GM23248 (cell line): Measurements from ENCODE around the gene SCN9A. TPM values are rescaled to one million over a fixed set of nuclear protein-coding genes. Genes with fewer than 3 reads are reported as not detected.

Experiments used
- DNase-seq: peaks from one replicate; pipeline ENCODE4 v3.0.0-alpha.2; 2015
- H2AFZ ChIP-seq: fragments of 200-600 bp; sonication (generic); 2 replicates; pipeline ENCODE4 v1.6.1; 2016; ENCODE audit warnings: antibody characterized with exemption
- H3F3A ChIP-seq: fragments of 200-600 bp; sonication (generic); 2 replicates; pipeline ENCODE4 v1.6.1; 2016; ENCODE audit warnings: mild to moderate bottlenecking, antibody characterized with exemption, mixed run types; ENCODE audit not compliant: insufficient read depth
- H3K27ac ChIP-seq: fragments of 200-600 bp; sonication (generic); 2 replicates; pipeline ENCODE4 v1.5.1; 2016; ENCODE audit warnings: mild to moderate bottlenecking
- H3K27me3 ChIP-seq: fragments of 200-600 bp; sonication (generic); replicated peaks from 2 replicates; pipeline ENCODE4 v1.6.1; 2016; ENCODE audit warnings: mild to moderate bottlenecking; ENCODE audit not compliant: insufficient read depth
- H3K36me3 ChIP-seq: fragments of 200-600 bp; sonication (generic); 2 replicates; pipeline ENCODE4 v1.6.1; 2016; ENCODE audit warnings: low read depth, mild to moderate bottlenecking
- H3K4me1 ChIP-seq: fragments of 200-600 bp; sonication (generic); 2 replicates; pipeline ENCODE4 v1.6.1; 2016; ENCODE audit warnings: mild to moderate bottlenecking; ENCODE audit not compliant: insufficient read depth
- H3K4me2 ChIP-seq: fragments of 200-600 bp; sonication (generic); one replicate; pipeline ENCODE4 v1.6.1; 2016; ENCODE audit warnings: mild to moderate bottlenecking; ENCODE audit not compliant: unreplicated experiment
- H3K4me3 ChIP-seq: fragments of 200-600 bp; sonication (generic); 2 replicates; pipeline ENCODE4 v1.5.1; 2016; ENCODE audit warnings: mild to moderate bottlenecking
- H3K79me2 ChIP-seq: fragments of 200-600 bp; sonication (generic); 2 replicates; pipeline ENCODE4 v1.6.1; 2016; ENCODE audit warnings: mild to moderate bottlenecking; ENCODE audit not compliant: insufficient read depth
- H3K9ac ChIP-seq: fragments of 200-600 bp; sonication (generic); 2 replicates; pipeline ENCODE4 v1.6.1; 2016; ENCODE audit warnings: mild to moderate bottlenecking
- H3K9me2 ChIP-seq: fragments of 200-600 bp; sonication (generic); 2 replicates; pipeline ENCODE4 v1.6.1; 2016; ENCODE audit warnings: mixed run types, mild to moderate bottlenecking, moderate library complexity; ENCODE audit not compliant: insufficient read depth
- H3K9me3 ChIP-seq: fragments of 200-600 bp; sonication (generic); one replicate; pipeline ENCODE4 v1.6.1; 2017; ENCODE audit warnings: low read depth
- H4K20me1 ChIP-seq: fragments of 200-600 bp; sonication (generic); 2 replicates; pipeline ENCODE4 v1.6.0; 2016; ENCODE audit not compliant: insufficient read depth
- EZH2 ChIP-seq: fragments of 200-600 bp; sonication (generic); IDR thresholded peaks from 2 replicates; pipeline ENCODE4 v1.6.1; 2018; ENCODE audit warnings: antibody characterized with exemption, mild to moderate bottlenecking; ENCODE audit not compliant: insufficient read depth, poor library complexity, severe bottlenecking
- EZH2phosphoT487 ChIP-seq: fragments of 200-600 bp; sonication (generic); IDR thresholded peaks from 2 replicates; pipeline ENCODE4 v1.6.1; 2018; ENCODE audit warnings: antibody characterized with exemption, moderate library complexity, mild to moderate bottlenecking, low read depth; ENCODE audit not compliant: insufficient read depth
- WGBS, 2 experiments: methylation state at CpG; one replicate each; pipeline ENCODE4 v1.1.6; 2015 to 2017; ENCODE audit warnings: low lambda C conversion rate in 2 of 2, low coverage in 1 of 2; ENCODE audit errors: missing lambda C conversion rate in 2 of 2; 5-methylcytosine and 5-hydroxymethylcytosine counted together
- in situ Hi-C: fragments of 300-500 bp; cut with MboI; formaldehyde crosslinking; loops from 2 replicates; pipeline ENCODE4 v1.15.0; 2020
- polyA plus RNA-seq: library from polyadenylated mRNA; unstranded; fragments of >200 nt; fragmentation: Nextera tagmentation; extraction: Ambion mirVana; gene quantifications from 2 replicates; pipeline ENCODE4 v1.2.1, GENCODE V29; 2016
- total RNA-seq: library from RNA; depleted of rRNA; stranded (reverse); fragments of >200 nt; shearing (Covaris generic); gene quantifications from 2 replicates; pipeline ENCODE4 v1.2.3, GENCODE V29; 2014

SCN9A gene
- total and polyA plus RNA-seq, 2 experiments from 2014 or later, result 7.2 to 8.3 TPM

DNA sequence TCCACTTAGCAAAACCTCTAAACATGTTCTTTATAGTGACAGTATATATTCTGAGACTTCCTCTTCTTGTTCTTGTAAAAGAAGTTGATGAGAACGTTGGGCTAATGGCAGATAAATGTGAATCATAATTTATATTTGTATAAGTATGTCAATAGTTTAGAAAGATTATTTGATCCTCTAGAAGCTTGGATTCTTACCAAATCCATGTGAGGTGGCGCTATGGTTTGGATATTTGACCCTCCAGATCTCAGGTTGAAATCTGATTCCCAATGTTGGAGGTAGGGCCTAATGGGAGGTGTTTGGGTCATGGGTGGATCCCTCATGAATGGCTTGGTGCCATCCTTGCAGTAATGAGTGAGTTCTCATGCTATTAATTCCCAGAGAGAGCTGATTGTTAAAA lies 218.2 kb downstream of the SCN9A start:
- in situ Hi-C loops, result no loop called here
- Histone ChIP-seq H3K4me3 (no peak overlapping the region), H4K20me1 (no peaks in the 10 kb centered on the region), H3K9me2 (no peaks in the 10 kb centered on the region), H3F3A (peaks cover 12% of the 10 kb centered on the region; the same call in 1 of the 2 replicates), H3K4me2 (no peak overlapping the region), H3K9me3 (no peaks in the 10 kb centered on the region), H3K79me2 (no peaks in the 10 kb centered on the region), H3K4me1 (peaks cover 21% of the 10 kb centered on the region), H3K27ac (no peak overlapping the region), H3K36me3 (no peaks in the 10 kb centered on the region), H2AFZ (no peak overlapping the region), H3K27me3 (no peaks in the 10 kb centered on the region), H3K9ac (no peak overlapping the region)
- 62 to 66% methylated on average over 2 of the region's 2 CpGs for WGBS, 2 experiments
- DNase-seq, result no peak
- TF ChIP-seq EZH2, result no peak
- no peak for TF ChIP-seq EZH2phosphoT487

DNA sequence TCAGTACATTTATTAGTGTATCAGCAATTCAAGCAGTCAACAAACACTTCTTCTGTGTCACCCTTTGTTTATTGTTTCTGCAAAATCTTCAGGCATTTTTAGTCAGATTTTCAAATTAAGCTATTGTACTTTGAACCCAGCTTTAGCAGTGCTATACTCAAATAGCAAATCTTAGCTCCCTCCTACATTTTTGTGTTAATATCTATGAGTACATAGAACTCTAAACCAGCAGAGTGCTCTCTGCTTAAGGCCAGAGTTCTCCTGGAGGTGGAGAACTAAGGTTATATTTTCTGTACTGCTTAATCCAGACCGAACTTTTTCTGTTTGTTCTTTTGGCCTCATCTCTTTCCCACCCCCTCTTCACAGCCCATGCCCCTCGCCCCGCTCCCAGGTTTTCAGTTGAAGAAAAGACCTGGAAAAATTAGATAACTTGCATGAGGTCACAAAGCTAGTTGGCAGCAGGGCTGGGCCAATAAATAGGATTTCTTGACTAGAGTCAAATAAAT lies 218.7 kb downstream of the SCN9A start:
- Histone ChIP-seq H3K9me3 (no peaks in the 10 kb centered on the region), H3K27ac (no peak overlapping the region), H3F3A (peaks cover 12% of the 10 kb centered on the region; the same call in 1 of the 2 replicates), H3K9me2 (no peaks in the 10 kb centered on the region), H3K36me3 (no peaks in the 10 kb centered on the region), H3K4me1 (peaks cover 21% of the 10 kb centered on the region), H3K79me2 (no peaks in the 10 kb centered on the region), H3K4me2 (no peak overlapping the region), H2AFZ (no peak overlapping the region), H4K20me1 (no peaks in the 10 kb centered on the region), H3K9ac (no peak overlapping the region), H3K27me3 (no peaks in the 10 kb centered on the region), H3K4me3 (no peak overlapping the region)
- in situ Hi-C loops, result no loop called here
- 80 to 86% methylated on average over 3 of the region's 3 CpGs for WGBS, 2 experiments
- DNase-seq, result no peak
- TF ChIP-seq EZH2 (no peak), EZH2phosphoT487 (no peak)

DNA sequence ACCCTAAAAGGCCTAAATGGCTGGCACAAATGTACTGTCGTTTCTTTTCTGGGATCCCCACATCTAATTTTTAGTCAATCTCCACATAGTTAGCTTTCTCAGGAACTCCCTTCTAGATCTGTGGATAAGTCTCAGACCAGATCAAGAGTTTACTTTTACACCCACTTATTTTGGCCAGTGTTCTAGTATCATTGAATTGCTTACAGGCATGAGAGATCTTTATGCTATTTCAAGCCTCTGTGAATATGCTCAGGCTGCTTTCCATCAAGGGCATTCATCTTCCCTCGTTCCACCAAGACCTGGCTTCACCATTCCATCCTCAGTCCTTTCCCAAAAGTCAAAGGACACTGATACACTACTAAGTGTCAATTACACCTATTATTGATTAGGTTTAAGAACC lies 220.2 kb downstream of the SCN9A start:
- no peaks in the 10 kb centered on the region for H3K79me2 ChIP-seq
- no peak for DNase-seq
- no peaks in the 10 kb centered on the region for H4K20me1 ChIP-seq
- H3K27ac ChIP-seq, result no peak overlapping the region
- no peaks in the 10 kb centered on the region for H3K36me3 ChIP-seq
- H3K4me3 ChIP-seq, result no peak overlapping the region
- H3K9me2 ChIP-seq, result no peaks in the 10 kb centered on the region
- peaks cover 12% of the 10 kb centered on the region; the same call in 1 of the 2 replicates for H3F3A ChIP-seq
- no peaks in the 10 kb centered on the region for H3K9me3 ChIP-seq
- no peak overlapping the region for H3K9ac ChIP-seq
- WGBS, 2 experiments, result 38 to 44% methylated on average over 2 of the region's 2 CpGs
- TF ChIP-seq EZH2 (no peak), EZH2phosphoT487 (no peak)
- in situ Hi-C loops, result no loop called here
- H3K27me3 ChIP-seq, result no peaks in the 10 kb centered on the region
- H2AFZ ChIP-seq, result no peak overlapping the region
- no peak overlapping the region for H3K4me2 ChIP-seq
- H3K4me1 ChIP-seq, result peaks cover 21% of the 10 kb centered on the region

DNA sequence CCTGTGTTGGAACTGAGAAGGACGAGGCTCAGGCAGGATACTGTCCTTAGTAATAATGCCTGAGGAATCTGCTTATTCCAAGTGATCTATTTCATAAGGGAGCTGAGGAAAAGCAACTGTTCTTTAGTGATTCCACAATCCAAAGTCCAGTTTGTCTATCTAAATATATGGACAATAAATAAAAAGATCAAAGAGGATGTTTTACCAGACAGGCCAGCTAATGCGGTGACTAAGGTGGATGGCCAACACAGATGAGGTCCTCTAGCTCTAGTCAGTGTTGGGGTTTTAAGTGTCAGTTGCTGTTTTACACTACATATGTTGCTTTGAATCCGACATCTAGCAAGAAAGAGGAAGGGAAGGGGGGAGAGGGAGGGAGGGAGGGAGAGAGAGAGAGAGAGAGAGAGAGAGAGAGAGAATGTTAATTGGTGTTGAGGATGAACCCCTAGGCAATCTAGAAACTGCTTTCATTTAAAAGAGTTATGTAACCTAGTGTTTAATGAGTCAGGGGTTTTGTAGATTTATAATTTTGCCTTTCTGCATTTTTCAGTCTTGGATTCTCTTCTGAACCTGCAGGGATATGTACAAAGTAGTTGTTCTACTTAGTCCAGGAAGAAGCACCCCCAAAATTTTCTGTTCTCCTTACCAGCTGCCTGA lies 220.9 kb downstream of the SCN9A start:
- H2AFZ ChIP-seq, result no peak overlapping the region

More for the DNA sequence above, 220.9 kb downstream of the SCN9A start:
- H3K4me1 ChIP-seq, result peaks cover 18% of the 10 kb centered on the region
- no peaks in the 10 kb centered on the region for H4K20me1 ChIP-seq
- no peaks in the 10 kb centered on the region for H3K36me3 ChIP-seq
- peaks cover 12% of the 10 kb centered on the region; the same call in 1 of the 2 replicates for H3F3A ChIP-seq
- TF ChIP-seq EZH2phosphoT487 (no peak), EZH2 (no peak)
- H3K27ac ChIP-seq, result no peak overlapping the region
- H3K9ac ChIP-seq, result no peak overlapping the region
- H3K4me2 ChIP-seq, result no peak overlapping the region
- DNase-seq, result no peak
- no peaks in the 10 kb centered on the region for H3K9me3 ChIP-seq
- H3K9me2 ChIP-seq, result no peaks in the 10 kb centered on the region
- in situ Hi-C loops, result no loop called here
- no peaks in the 10 kb centered on the region for H3K79me2 ChIP-seq
- 25 to 29% methylated on average over 3 of the region's 3 CpGs for WGBS, 2 experiments
- H3K4me3 ChIP-seq, result no peak overlapping the region
- H3K27me3 ChIP-seq, result no peaks in the 10 kb centered on the region
